ENCODE measurements around the gene FAM76A.

GRCh38 chr1:27713139-27713725, 12.5 kb upstream of the FAM76A start:
- TF ChIP-seq CTCF (IDR thresholded peaks at IDR 0.05; ENCODE audit: low read depth, low read length, missing input control) (no peak), SP1 (IDR thresholded peaks at IDR 0.05) (no peak), FOXA1 (IDR thresholded peaks at IDR 0.05) (no peak), REST (IDR thresholded peaks at IDR 0.05) (no peak), RAD21 (IDR thresholded peaks at IDR 0.05) (no peak), GABPA (IDR thresholded peaks at IDR 0.05 in 1 of 2, conservative IDR thresholded peaks at IDR 0.05 in 1 of 2) (no peak), YY1 (IDR thresholded peaks at IDR 0.05) (no peak)
